Thoracic aorta endothelial cell (primary cell): ENCODE data around the gene LRCOL1. TPM values are rescaled to one million over a fixed set of nuclear protein-coding genes. Genes with fewer than 3 reads are reported as not detected.

Source experiments
- small RNA-seq: library from RNA; depleted of rRNA; stranded (forward); fragments of <200 nt; gene quantifications from one replicate; pipeline ENCODE3, GENCODE V24; 2012
- total RNA-seq: library from RNA; depleted of rRNA; stranded (reverse); fragments of >200 nt; gene quantifications from 2 replicates; pipeline ENCODE4 v1.2.3, GENCODE V29; 2012

LRCOL1 gene
- not detected in 2 replicates for total RNA-seq

DNA sequence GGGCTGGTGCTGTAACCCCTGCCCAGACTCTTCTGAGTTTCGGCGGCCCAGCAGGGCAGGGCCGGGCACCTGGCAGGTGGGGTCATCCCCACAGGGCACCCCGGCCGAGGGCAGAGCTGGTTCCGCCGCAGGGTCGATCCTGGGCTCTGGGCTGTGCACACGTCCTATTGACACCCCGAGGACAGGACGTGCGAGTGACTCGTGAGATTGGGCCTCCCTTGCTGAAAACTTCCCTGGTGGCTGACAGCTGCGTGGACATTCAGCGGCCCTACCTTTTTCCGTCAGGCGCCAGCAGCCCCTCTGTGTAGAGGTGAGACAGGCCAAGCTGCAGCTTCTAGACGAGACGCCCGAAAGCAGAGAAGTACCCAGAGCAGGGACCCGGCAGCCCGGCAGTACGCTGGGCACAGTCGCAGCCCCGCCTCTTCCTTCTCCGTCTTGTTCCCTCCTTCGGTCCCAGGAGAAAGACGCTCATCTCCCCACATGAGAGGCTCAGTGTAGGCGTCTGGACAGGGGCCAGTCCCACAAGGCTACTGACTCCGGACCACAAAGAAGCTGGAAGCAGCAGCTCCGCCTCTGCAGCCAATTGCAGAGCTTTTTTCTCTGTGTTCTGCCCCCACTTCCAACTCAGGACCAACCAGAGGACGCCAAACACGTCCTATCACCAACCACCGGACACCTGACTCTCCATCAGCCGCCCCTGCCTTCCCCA lies at the start of gene LRCOL1:
LRCOL1 (minus strand) TSS at position 532 of the 709 bp plus-strand sequence. CDS start 4,331 bp downstream, outside the sequence.

DNA sequence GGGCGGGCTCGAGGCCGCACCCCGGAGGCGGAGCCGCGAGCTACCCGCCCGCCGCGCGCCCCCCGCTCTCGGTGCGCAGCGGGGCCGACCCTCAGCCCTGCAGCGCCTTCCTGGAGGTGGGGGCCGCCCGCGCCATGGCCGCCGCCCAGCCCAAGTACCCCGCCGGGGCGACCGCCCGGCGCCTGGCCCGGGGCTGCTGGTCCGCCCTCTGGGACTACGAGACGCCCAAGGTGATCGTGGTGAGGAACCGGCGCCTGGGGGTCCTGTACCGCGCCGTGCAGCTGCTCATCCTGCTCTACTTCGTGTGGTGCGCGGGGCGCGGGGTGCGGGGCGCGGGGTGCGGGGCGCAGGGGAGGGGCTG lies 8.3 kb upstream of the LRCOL1 start, which contains the start of gene P2RX2:
P2RX2 (plus strand) TSS at position 94 of the 361 bp plus-strand sequence; CDS start at position 135, 41 bp downstream.

Small RNAs within 50 kb of the gene (small RNA-seq; reads per million reads assigned to genes)
- gene MIR6763, result not detected

Other genes starting within 250 kb of the LRCOL1 start
- 20.9 and 26.3 TPM in 2 replicates for gene FBRSL1, start 120.4 kb downstream of the LRCOL1 start, total RNA-seq
- not detected in 2 replicates for gene P2RX2, start 8.2 kb upstream of the LRCOL1 start, total RNA-seq
- gene POLE, start 76.8 kb upstream of the LRCOL1 start, total RNA-seq, result 43.0 and 48.2 TPM in 2 replicates
- gene PXMP2, start 77.0 kb upstream of the LRCOL1 start, total RNA-seq, result 16.5 and 19.2 TPM in 2 replicates
- 47.7 and 58.9 TPM in 2 replicates for gene PGAM5, start 100.3 kb upstream of the LRCOL1 start, total RNA-seq
- 102 and 108 TPM in 2 replicates for gene ANKLE2, start 151.2 kb upstream of the LRCOL1 start, total RNA-seq
- 101 and 102 TPM in 2 replicates for gene GOLGA3, start 218.3 kb upstream of the LRCOL1 start, total RNA-seq